Measurements from ENCODE around the gene PXDC1.
"Not testable (repeated sequence)": the region's sequence is repeated elsewhere in the genome, so short reads cannot be mapped to it uniquely, and the experiment has no call there.

The PXDC1 gene

GRCh38 chr6:3711776-3712175 is 39.7 kb downstream of the PXDC1 start:
- DNase-seq (ENCODE audit: low read depth in 2 of 2) = no peak

GRCh38 chr6:3710403-3710802 is 41.1 kb downstream of the PXDC1 start:
- no peak for DNase-seq (ENCODE audit: low read depth in 2 of 2)

GRCh38 chr6:3708540-3708939 is 43.0 kb downstream of the PXDC1 start:
- DNase-seq (ENCODE audit: low read depth in 2 of 2) = no peak

- DNase-seq (ENCODE audit: low read depth in 2 of 2) = no peak
Observed at GRCh38 chr6:3707751-3708412, 43.6 kb downstream of the PXDC1 start.

GRCh38 chr6:3707024-3707423 is 44.5 kb downstream of the PXDC1 start:
- DNase-seq (ENCODE audit: low read depth in 2 of 2) = no peak

- DNase-seq (ENCODE audit: low read depth in 2 of 2) = no peak
Observed at GRCh38 chr6:3706547-3706946, 45.0 kb downstream of the PXDC1 start.

- DNase-seq (ENCODE audit: low read depth in 2 of 2) = no peak
Observed at GRCh38 chr6:3701631-3702030, 49.9 kb downstream of the PXDC1 start.

GRCh38 chr6:3699231-3699630 is 52.3 kb downstream of the PXDC1 start:
- DNase-seq (ENCODE audit: low read depth in 2 of 2) = no peak

GRCh38 chr6:3698021-3698420 is 53.5 kb downstream of the PXDC1 start:
- no peak for DNase-seq (ENCODE audit: low read depth in 2 of 2)

GRCh38 chr6:3697609-3698008 is 53.9 kb downstream of the PXDC1 start:
- DNase-seq (ENCODE audit: low read depth in 2 of 2) = no peak

GRCh38 chr6:3696525-3697088 is 54.9 kb downstream of the PXDC1 start:
- DNase-seq (ENCODE audit: low read depth in 2 of 2) = no peak

- no peak for DNase-seq (ENCODE audit: low read depth in 2 of 2)
Observed at GRCh38 chr6:3695065-3695817, 56.3 kb downstream of the PXDC1 start.

GRCh38 chr6:3693831-3694230 is 57.7 kb downstream of the PXDC1 start:
- no peak for DNase-seq (ENCODE audit: low read depth in 2 of 2)

- no peak for DNase-seq (ENCODE audit: low read depth in 2 of 2)
Observed at GRCh38 chr6:3690506-3690905, 61.0 kb downstream of the PXDC1 start.

- no peak for DNase-seq (ENCODE audit: low read depth in 2 of 2)
Observed at GRCh38 chr6:3687847-3688246, 63.7 kb downstream of the PXDC1 start.

- DNase-seq (ENCODE audit: low read depth in 2 of 2) = no peak
Observed at GRCh38 chr6:3683331-3683730, 68.2 kb downstream of the PXDC1 start.

- DNase-seq (ENCODE audit: low read depth in 2 of 2) = no peak
Observed at GRCh38 chr6:3678946-3679345, 72.6 kb downstream of the PXDC1 start.

- DNase-seq (ENCODE audit: low read depth in 2 of 2) = not testable (repeated sequence)
Observed at GRCh38 chr6:3677751-3678150, 73.8 kb downstream of the PXDC1 start.

GRCh38 chr6:3677351-3677750 is 74.2 kb downstream of the PXDC1 start:
- DNase-seq (ENCODE audit: low read depth in 2 of 2) = not testable (repeated sequence)
